Heart left ventricle (tissue), 16 donors: ENCODE results near the gene CASS4. TPM values are rescaled to one million over a fixed set of nuclear protein-coding genes. Genes with fewer than 3 reads are reported as not detected.
"Not testable (repeated sequence)": the region's sequence is repeated elsewhere in the genome, so short reads cannot be mapped to it uniquely, and the experiment has no call there.

ENCODE experiments used
- ATAC-seq, 4 donors: fragments of 200-7000 bp; cut with Tn5 transposase; one replicate each; pipeline ENCODE4 v1.9.1; 2020 to 2022; ENCODE audit warnings: moderate library complexity in 4 of 4, mild to moderate bottlenecking in 3 of 4, moderate number of reproducible peaks in 1 of 4
- DNase-seq, 5 donors: peaks; one replicate each; pipeline ENCODE4 v3.0.0-alpha.2; 2020
- H3K27ac ChIP-seq, 12 donors: fragments of 200-600 bp; sonication (generic) in 4 of 12; one replicate each; pipeline versions ENCODE4 v1.5.0 to v1.8.0; 2016 to 2022; ENCODE audit warnings: mild to moderate bottlenecking in 2 of 12
- H3K27me3 ChIP-seq, 9 donors: fragments of 200-600 bp; sonication (generic) in 2 of 9; one replicate each; pipeline versions ENCODE4 v1.5.1 to v1.8.0; 2016 to 2022; ENCODE audit warnings: mild to moderate bottlenecking in 3 of 9
- H3K36me3 ChIP-seq, 9 donors: fragments of 200-600 bp; sonication (generic) in 2 of 9; one replicate each; pipeline versions ENCODE4 v1.5.0 to v1.8.0; 2018 to 2022; ENCODE audit warnings: mild to moderate bottlenecking in 2 of 9
- H3K4me1 ChIP-seq, 12 donors: fragments of 200-600 bp; sonication (generic) in 4 of 12; one replicate each; pipeline versions ENCODE4 v1.5.0 to v1.8.0; 2016 to 2022; ENCODE audit warnings: mild to moderate bottlenecking in 3 of 12
- H3K4me3 ChIP-seq, 12 donors: fragments of 200-600 bp; sonication (generic) in 4 of 12; one replicate each; pipeline versions ENCODE4 v1.5.0 to v1.8.0; 2017 to 2022; ENCODE audit warnings: mild to moderate bottlenecking in 9 of 12, moderate library complexity in 4 of 12
- H3K9me3 ChIP-seq, 12 donors: fragments of 200-600 bp; sonication (generic) in 4 of 12; one replicate each; pipeline versions ENCODE4 v1.5.0 to v1.8.0; 2016 to 2022; ENCODE audit warnings: mild to moderate bottlenecking in 1 of 12
- POLR2A ChIP-seq, 2 donors: fragments of 450-650 bp; IDR thresholded peaks; one replicate each; pipeline ENCODE4 v1.6.1; 2017; ENCODE audit warnings: antibody characterized with exemption in 2 of 2, mild to moderate bottlenecking in 2 of 2, moderate library complexity in 2 of 2
- WGBS, 4 donors: extraction: QIAGEN DNeasy Blood & Tissue Kit in 2 of 4; methylation state at CpG; one replicate each; pipeline versions ENCODE4 v1.1.5 to v1.1.7; 2013 to 2018; 5-methylcytosine and 5-hydroxymethylcytosine counted together
- intact Hi-C, 10 donors: fragments of 100-400 bp; cut with DNase I; formaldehyde crosslinking; loops; one replicate each; pipeline versions ENCODE4 v1.11.1 to v1.14.2; 2022
- polyA plus RNA-seq, 2 donors: library from polyadenylated mRNA; stranded (reverse); fragments of 200-250 nt; gene quantifications; one replicate each; pipeline ENCODE4 v1.2.3, GENCODE V29; 2013
- total RNA-seq, 9 donors: library from RNA; depleted of rRNA in 2 of 9; stranded (reverse); fragments of >200 nt in 2 of 9; fragmentation: NEBNext Ultra II Directional in 3 of 9; extraction: Animal tissue kit (Norgen Biotek cat#: 25700) in 3 of 9; gene quantifications; one replicate each; pipeline versions ENCODE4 v1.1.0 to v1.2.4, GENCODE V29; 2016 to 2023
- TF ChIP-seq, protein P1 (sequence below), 12 donors: fragments of 200-600 bp; sonication (generic) in 4 of 12; IDR thresholded peaks; one replicate each; pipeline versions ENCODE4 v1.5.0 to v1.8.0; 2018 to 2022; ENCODE audit warnings: antibody characterized with exemption in 12 of 12, mild to moderate bottlenecking in 5 of 12
- donor health status: ischemic (EF 13 %, LVEDD 7.1; RV severe dilation, severe dysfunction).
- donor health status: healthy with polysubstance abuse.
- donor health status: DM: no; HTN: yes; CAD: no.
- donor health status: DM: no; HTN: no; CAD: no.
- donor health status: ischemic (EF 25% LVEDD 6.9; RV normal size, moderate dysfunction).
- donor health status: ischemic (EF 25% LVEDD 5.7; RV mildly dilated, moderate dysfunction).
- donor health status: healthy.
- donor health status: DM: yes; HTN: yes; CAD: no.
- donor health status: ischemic (EF 35%, LVEDD 5.7; RV mildly dilated, moderate dysfunction).
- donor health status: nonischemic (EF 11% LVEDD 7.7; RV severe dilation, severe dysfunction).
- donor health status: DM: yes; HTN: yes; CAD: no.
- donor health status: PGD.
- donor health status: ischemic (EF 29% LVEDD 5.4; RV normal size, mild dysfunction).
- donor health status: nonischemic (EF 23%, LVEDD 6.1; RV moderate dilation, normal function).

The CASS4 gene
- total and polyA plus RNA-seq, 11 donors = 0.07 to 3.8 (median 0.49) TPM

GRCh38 chr20:56386219-56386618, 25.8 kb upstream of the CASS4 start:
- no peak for DNase-seq
- Histone ChIP-seq H3K4me1 (peaks cover 0 to 10% (median 3%) of the 10 kb centered on the region in 12 donors), H3K9me3 (no peaks in the 10 kb centered on the region), H3K36me3 (peaks cover 0 to 30% (median 0%) of the 10 kb centered on the region in 9 donors), H3K27ac (no peak overlapping the region), H3K27me3 (no peaks in the 10 kb centered on the region), H3K4me3 (no peak overlapping the region)
- ATAC-seq = no peak
- TF ChIP-seq, protein P1, sequence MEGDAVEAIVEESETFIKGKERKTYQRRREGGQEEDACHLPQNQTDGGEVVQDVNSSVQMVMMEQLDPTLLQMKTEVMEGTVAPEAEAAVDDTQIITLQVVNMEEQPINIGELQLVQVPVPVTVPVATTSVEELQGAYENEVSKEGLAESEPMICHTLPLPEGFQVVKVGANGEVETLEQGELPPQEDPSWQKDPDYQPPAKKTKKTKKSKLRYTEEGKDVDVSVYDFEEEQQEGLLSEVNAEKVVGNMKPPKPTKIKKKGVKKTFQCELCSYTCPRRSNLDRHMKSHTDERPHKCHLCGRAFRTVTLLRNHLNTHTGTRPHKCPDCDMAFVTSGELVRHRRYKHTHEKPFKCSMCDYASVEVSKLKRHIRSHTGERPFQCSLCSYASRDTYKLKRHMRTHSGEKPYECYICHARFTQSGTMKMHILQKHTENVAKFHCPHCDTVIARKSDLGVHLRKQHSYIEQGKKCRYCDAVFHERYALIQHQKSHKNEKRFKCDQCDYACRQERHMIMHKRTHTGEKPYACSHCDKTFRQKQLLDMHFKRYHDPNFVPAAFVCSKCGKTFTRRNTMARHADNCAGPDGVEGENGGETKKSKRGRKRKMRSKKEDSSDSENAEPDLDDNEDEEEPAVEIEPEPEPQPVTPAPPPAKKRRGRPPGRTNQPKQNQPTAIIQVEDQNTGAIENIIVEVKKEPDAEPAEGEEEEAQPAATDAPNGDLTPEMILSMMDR (IDR thresholded peaks at IDR 0.05) = no peak
- WGBS, 4 donors = 88 to 95% (median 88%) methylated on average over 6 of the region's 6 CpGs
- intact Hi-C loops = no loop called here

- ATAC-seq = no peak
- Histone ChIP-seq H3K27me3 (no peaks in the 10 kb centered on the region), H3K9me3 (no peaks in the 10 kb centered on the region), H3K4me1 (peaks cover 0 to 20% (median 15%) of the 10 kb centered on the region in 12 donors), H3K27ac (no peak overlapping the region), H3K4me3 (no peak overlapping the region), H3K36me3 (peaks cover 0 to 28% (median 0%) of the 10 kb centered on the region in 9 donors)
- WGBS, 4 donors = 75 to 94% (median 84%) methylated on average over 4 of the region's 4 CpGs
- DNase-seq = no peak
- TF ChIP-seq, protein P1 (IDR thresholded peaks at IDR 0.05) = no peak
- TF ChIP-seq POLR2A (IDR thresholded peaks at IDR 0.05) = no peak
- intact Hi-C loops = no loop called here
Observed at GRCh38 chr20:56388882-56389281, 23.2 kb upstream of the CASS4 start.

DNA sequence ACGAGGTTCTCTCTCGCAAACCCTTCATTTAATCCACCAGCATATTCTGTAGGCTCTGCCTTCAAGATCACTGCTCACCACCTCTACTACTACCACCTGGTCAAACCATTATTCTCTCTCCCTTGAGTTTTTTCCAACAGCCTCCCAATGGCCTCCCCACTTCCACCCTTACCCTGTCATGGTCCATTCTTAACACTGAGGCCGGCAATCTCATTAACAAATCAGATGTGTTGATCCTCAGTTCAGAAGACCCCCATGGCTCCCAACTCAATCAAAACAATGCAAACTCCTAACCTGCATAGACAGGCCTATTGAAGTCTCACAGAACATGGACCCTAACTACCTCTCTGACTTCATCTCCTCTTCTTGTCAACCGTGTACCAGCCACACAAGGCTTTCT, 22.3 kb upstream of the CASS4 start:
- no peak overlapping the region for H3K4me3 ChIP-seq
- no peak for TF ChIP-seq POLR2A (IDR thresholded peaks at IDR 0.05)
- TF ChIP-seq, protein P1 (IDR thresholded peaks at IDR 0.05) = no peak
- H3K4me1 ChIP-seq = peaks cover 0 to 29% (median 20%) of the 10 kb centered on the region in 12 donors
- intact Hi-C loops = loop anchor here in 3 of 10 donors (5.0 to 10.0 kb wide), 3 partner anchors 33 to 185 kb away; partner anchors contain the start of genes FAM210B (in 1 of the 3) and RTF2 (in 1 of the 3)
- H3K36me3 ChIP-seq = peaks cover 0 to 28% (median 0%) of the 10 kb centered on the region in 9 donors
- WGBS, 4 donors = 92 to 95% (median 94%) methylated on average over 4 of the region's 4 CpGs
- no peaks in the 10 kb centered on the region for H3K9me3 ChIP-seq
- DNase-seq = no peak
- ATAC-seq = no peak
- H3K27me3 ChIP-seq = no peaks in the 10 kb centered on the region
- no peak overlapping the region for H3K27ac ChIP-seq

DNA sequence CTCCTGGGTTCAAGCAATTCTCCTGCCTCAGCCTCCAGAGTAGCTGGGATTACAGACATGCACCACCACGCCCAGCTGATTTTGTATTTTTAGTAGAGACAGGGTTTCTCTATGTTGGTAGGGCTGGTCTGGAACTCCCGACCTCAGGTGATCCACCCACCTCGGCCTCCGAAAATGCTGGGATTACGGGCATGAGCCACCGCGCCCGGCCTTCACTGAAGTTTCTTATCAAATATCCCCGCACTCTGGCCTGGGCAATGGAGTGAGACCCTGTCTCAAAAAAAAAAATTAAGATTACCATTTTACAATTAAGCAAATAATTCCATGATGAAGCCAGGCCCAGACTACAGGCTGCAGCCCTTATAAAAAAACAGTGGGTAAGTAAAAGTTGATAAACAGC, 21.7 kb upstream of the CASS4 start:
- not testable (repeated sequence) for DNase-seq, H3K27me3 ChIP-seq, H3K27ac ChIP-seq, H3K9me3 ChIP-seq, ATAC-seq
- WGBS, 4 donors = 96 to 98% (median 97%) methylated on average over 9 of the region's 9 CpGs
- peaks cover 0 to 33% (median 5%) of the 10 kb centered on the region in 9 donors for H3K36me3 ChIP-seq
- peaks cover 0 to 32% (median 20%) of the 10 kb centered on the region in 12 donors for H3K4me1 ChIP-seq
- H3K4me3 ChIP-seq = peak overlapping the region in 1 of 12 donors; percentile 86
- intact Hi-C loops = loop anchor here in 3 of 10 donors (5.0 to 10.0 kb wide), 3 partner anchors 33 to 184 kb away; partner anchors contain the start of genes FAM210B (in 1 of the 3) and RTF2 (in 1 of the 3)

GRCh38 chr20:56391037-56391436, 21.0 kb upstream of the CASS4 start:
- no peaks in the 10 kb centered on the region for H3K9me3 ChIP-seq
- TF ChIP-seq POLR2A (IDR thresholded peaks at IDR 0.05) = no peak
- TF ChIP-seq, protein P1 (IDR thresholded peaks at IDR 0.05) = no peak
- H3K27me3 ChIP-seq = no peaks in the 10 kb centered on the region
- no peak overlapping the region for H3K27ac ChIP-seq
- intact Hi-C loops = loop anchor here in 3 of 10 donors (5.0 to 10.0 kb wide), 3 partner anchors 34 to 184 kb away; partner anchors contain the start of genes FAM210B (in 1 of the 3) and RTF2 (in 1 of the 3)
- WGBS, 4 donors = 19 to 28% (median 25%) methylated on average over 10 of the region's 10 CpGs
- DNase-seq = no peak
- peaks cover 0 to 32% (median 20%) of the 10 kb centered on the region in 12 donors for H3K4me1 ChIP-seq
- H3K4me3 ChIP-seq = peak overlapping the region in 10 of 12 donors; percentile 73 to 93 (median 84)
- no peak for ATAC-seq
- peaks cover 0 to 34% (median 9%) of the 10 kb centered on the region in 9 donors for H3K36me3 ChIP-seq
